Peyer's patch (tissue), 4 donors: ENCODE data around the gene LRP6. TPM values are rescaled to one million over a fixed set of nuclear protein-coding genes. Genes with fewer than 3 reads are reported as not detected.

Source experiments
- DNase-seq, 3 donors: peaks; one replicate each; pipeline ENCODE4 v3.0.0-alpha.2; 2017 to 2019
- H3K27ac ChIP-seq, 4 donors: fragments of 200-600 bp; sonication (generic); one replicate each; pipeline ENCODE4 v1.5.1; 2016 to 2019
- H3K27me3 ChIP-seq, 2 donors: fragments of 200-600 bp; sonication (generic); one replicate each; pipeline ENCODE4 v1.5.1; 2019
- H3K36me3 ChIP-seq, 3 donors: fragments of 200-600 bp; sonication (generic); one replicate each; pipeline ENCODE4 v1.5.1; 2016 to 2019
- H3K4me1 ChIP-seq, 4 donors: fragments of 200-600 bp; sonication (generic); one replicate each; pipeline ENCODE4 v1.5.1; 2016 to 2019
- H3K4me3 ChIP-seq, 4 donors: fragments of 200-600 bp; sonication (generic); 1 replicate in 3 of 4; 2 replicates in 1 of 4; pipeline ENCODE4 v1.5.1; 2016 to 2019; ENCODE audit warnings: mild to moderate bottlenecking in 1 of 4
- H3K9me3 ChIP-seq, 4 donors: fragments of 200-600 bp; sonication (generic); one replicate each; pipeline ENCODE4 v1.5.1; 2016 to 2019; ENCODE audit warnings: mild to moderate bottlenecking in 1 of 4
- POLR2A ChIP-seq, 2 donors: fragments of 450-650 bp; IDR thresholded peaks; one replicate each; pipeline ENCODE4 v1.5.1; 2017; ENCODE audit warnings: antibody characterized with exemption in 2 of 2, mild to moderate bottlenecking in 2 of 2, moderate library complexity in 2 of 2
- total RNA-seq, 4 donors: library from RNA; depleted of rRNA; stranded (reverse); fragments of >200 nt; gene quantifications; one replicate each; pipeline ENCODE4 v1.1.0, GENCODE V29; 2016
- TF ChIP-seq, protein P1 (sequence below), 6 experiments: fragments of 450-650 bp in 4 of 6; fragments of 200-600 bp in 2 of 6; sonication (generic) in 1 of 6; IDR thresholded peaks; one replicate each; pipeline ENCODE4 v1.5.1; 2017 to 2019; ENCODE audit warnings: antibody characterized with exemption in 6 of 6, mild to moderate bottlenecking in 3 of 6, moderate library complexity in 1 of 6

LRP6 gene
- total RNA-seq, 4 donors from 2014 or later, result 27.3 to 78.4 (median 56.2) TPM

GRCh38 chr12:12166751-12167150 is 100.1 kb downstream of the LRP6 start:
- H3K9me3 ChIP-seq, result no peaks in the 10 kb centered on the region

DNA sequence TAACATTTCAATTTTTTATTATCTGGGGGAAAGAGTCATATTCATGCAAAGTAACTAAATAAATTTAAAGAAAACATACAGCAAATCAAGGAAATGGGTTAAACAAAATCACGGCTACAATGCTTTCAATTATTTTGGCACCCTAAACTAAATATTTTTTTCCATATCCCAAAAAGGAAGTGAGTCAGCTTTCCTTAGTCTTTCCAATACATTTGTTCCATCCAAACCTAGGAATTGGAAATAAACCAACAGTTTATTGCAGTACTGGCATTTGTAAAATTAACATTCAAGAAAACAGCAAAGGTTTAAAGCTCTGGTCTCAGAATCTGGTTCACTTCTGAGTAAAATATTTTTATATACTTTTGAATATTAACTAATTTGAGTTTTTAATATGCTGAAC is 106.9 kb downstream of the LRP6 start:
- TF ChIP-seq, protein P1, sequence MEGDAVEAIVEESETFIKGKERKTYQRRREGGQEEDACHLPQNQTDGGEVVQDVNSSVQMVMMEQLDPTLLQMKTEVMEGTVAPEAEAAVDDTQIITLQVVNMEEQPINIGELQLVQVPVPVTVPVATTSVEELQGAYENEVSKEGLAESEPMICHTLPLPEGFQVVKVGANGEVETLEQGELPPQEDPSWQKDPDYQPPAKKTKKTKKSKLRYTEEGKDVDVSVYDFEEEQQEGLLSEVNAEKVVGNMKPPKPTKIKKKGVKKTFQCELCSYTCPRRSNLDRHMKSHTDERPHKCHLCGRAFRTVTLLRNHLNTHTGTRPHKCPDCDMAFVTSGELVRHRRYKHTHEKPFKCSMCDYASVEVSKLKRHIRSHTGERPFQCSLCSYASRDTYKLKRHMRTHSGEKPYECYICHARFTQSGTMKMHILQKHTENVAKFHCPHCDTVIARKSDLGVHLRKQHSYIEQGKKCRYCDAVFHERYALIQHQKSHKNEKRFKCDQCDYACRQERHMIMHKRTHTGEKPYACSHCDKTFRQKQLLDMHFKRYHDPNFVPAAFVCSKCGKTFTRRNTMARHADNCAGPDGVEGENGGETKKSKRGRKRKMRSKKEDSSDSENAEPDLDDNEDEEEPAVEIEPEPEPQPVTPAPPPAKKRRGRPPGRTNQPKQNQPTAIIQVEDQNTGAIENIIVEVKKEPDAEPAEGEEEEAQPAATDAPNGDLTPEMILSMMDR (IDR thresholded peaks at IDR 0.05), result no peak
- TF ChIP-seq POLR2A (IDR thresholded peaks at IDR 0.05), result no peak
- Histone ChIP-seq H3K4me3 (no peak overlapping the region), H3K9me3 (no peaks in the 10 kb centered on the region), H3K36me3 (peaks cover 0 to 15% (median 0%) of the 10 kb centered on the region in 3 donors), H3K27ac (no peak overlapping the region), H3K27me3 (no peaks in the 10 kb centered on the region), H3K4me1 (no peaks in the 10 kb centered on the region)
- no peak for DNase-seq

More at GRCh38 chr12:12166751-12167150, 100.1 kb downstream of the LRP6 start:
- H3K4me3 ChIP-seq, result no peak overlapping the region
- no peaks in the 10 kb centered on the region for H3K27me3 ChIP-seq
- TF ChIP-seq POLR2A (IDR thresholded peaks at IDR 0.05), result no peak
- TF ChIP-seq, protein P1 (IDR thresholded peaks at IDR 0.05), result peak in 1 of 6 experiments; percentile 3
- H3K4me1 ChIP-seq, result no peaks in the 10 kb centered on the region
- no peak overlapping the region for H3K27ac ChIP-seq
- no peak for DNase-seq
- peaks cover 0 to 5% (median 0%) of the 10 kb centered on the region in 3 donors for H3K36me3 ChIP-seq

- no peak overlapping the region for H3K4me3 ChIP-seq
- no peaks in the 10 kb centered on the region for H3K27me3 ChIP-seq
- TF ChIP-seq, protein P1 (IDR thresholded peaks at IDR 0.05), result no peak
- no peak for TF ChIP-seq POLR2A (IDR thresholded peaks at IDR 0.05)
- H3K27ac ChIP-seq, result no peak overlapping the region
- no peak for DNase-seq
- no peaks in the 10 kb centered on the region for H3K9me3 ChIP-seq
- H3K36me3 ChIP-seq, result peaks cover 0 to 11% (median 0%) of the 10 kb centered on the region in 3 donors
- H3K4me1 ChIP-seq, result no peaks in the 10 kb centered on the region
Observed at GRCh38 chr12:12158858-12159257, 108.0 kb downstream of the LRP6 start.

- Histone ChIP-seq H3K4me1 (no peaks in the 10 kb centered on the region), H3K36me3 (peaks cover 0 to 11% (median 0%) of the 10 kb centered on the region in 3 donors), H3K9me3 (no peaks in the 10 kb centered on the region), H3K4me3 (no peak overlapping the region), H3K27ac (no peak overlapping the region), H3K27me3 (no peaks in the 10 kb centered on the region)
- no peak for DNase-seq
- TF ChIP-seq POLR2A (IDR thresholded peaks at IDR 0.05), result no peak
- TF ChIP-seq, protein P1 (IDR thresholded peaks at IDR 0.05), result no peak
Observed at GRCh38 chr12:12157424-12157823, 109.4 kb downstream of the LRP6 start.

- no peak for DNase-seq
- Histone ChIP-seq H3K4me3 (no peak overlapping the region), H3K9me3 (no peaks in the 10 kb centered on the region), H3K4me1 (no peaks in the 10 kb centered on the region), H3K36me3 (peaks cover 0 to 11% (median 0%) of the 10 kb centered on the region in 3 donors), H3K27me3 (no peaks in the 10 kb centered on the region), H3K27ac (no peak overlapping the region)
- TF ChIP-seq, protein P1 (IDR thresholded peaks at IDR 0.05), result no peak
- no peak for TF ChIP-seq POLR2A (IDR thresholded peaks at IDR 0.05)
Observed at GRCh38 chr12:12156828-12157227, 110.0 kb downstream of the LRP6 start.

GRCh38 chr12:12156116-12156515 is 110.7 kb downstream of the LRP6 start:
- no peaks in the 10 kb centered on the region for H3K4me1 ChIP-seq
- peaks cover 0 to 11% (median 0%) of the 10 kb centered on the region in 3 donors for H3K36me3 ChIP-seq
- TF ChIP-seq, protein P1 (IDR thresholded peaks at IDR 0.05), result no peak
- no peak for TF ChIP-seq POLR2A (IDR thresholded peaks at IDR 0.05)
- no peak overlapping the region for H3K4me3 ChIP-seq
- no peaks in the 10 kb centered on the region for H3K9me3 ChIP-seq
- no peaks in the 10 kb centered on the region for H3K27me3 ChIP-seq
- DNase-seq, result no peak
- no peak overlapping the region for H3K27ac ChIP-seq
